Pancreas (tissue), 10 donors: Measurements from ENCODE around the gene EMILIN1. TPM values are rescaled to one million over a fixed set of nuclear protein-coding genes. Genes with fewer than 3 reads are reported as not detected.

Source experiments
- ATAC-seq, 4 donors: fragments of 200-7000 bp; cut with Tn5 transposase; one replicate each; pipeline versions ENCODE4 v1.8.0 to v1.9.1; 2020; ENCODE audit warnings: mild to moderate bottlenecking in 4 of 4, moderate library complexity in 4 of 4
- DNase-seq, 6 donors: peaks; one replicate each; pipeline ENCODE4 v3.0.0-alpha.2; 2020
- FAIRE-seq: peaks from 2 replicates; lab custom pipeline; 2012; peaks lifted over from hg19 to GRCh38; lab: Jason Lieb, UNC
- H3K27ac ChIP-seq, 4 donors: fragments of 200-600 bp; sonication (generic); 1 replicate in 3 of 4; 2 replicates in 1 of 4; pipeline versions ENCODE4 v1.5.0 to v1.8.0; 2020
- H3K27me3 ChIP-seq, 4 donors: fragments of 200-600 bp; one replicate each; pipeline ENCODE4 v1.8.0; 2021
- H3K36me3 ChIP-seq, 3 donors: fragments of 200-600 bp; sonication (generic) in 1 of 3; one replicate each; pipeline versions ENCODE4 v1.5.0 to v1.8.0; 2020 to 2021
- H3K4me1 ChIP-seq, 3 donors: fragments of 200-600 bp; one replicate each; pipeline ENCODE4 v1.8.0; 2021
- H3K4me3 ChIP-seq, 4 donors: fragments of 200-600 bp; sonication (generic) in 2 of 4; one replicate each; pipeline versions ENCODE4 v1.5.0 to v1.8.0; 2020 to 2021
- H3K9me3 ChIP-seq, 4 donors: fragments of 200-600 bp; one replicate each; pipeline ENCODE4 v1.8.0; 2021
- WGBS, 2 donors: extraction: QIAGEN DNeasy Blood & Tissue Kit; methylation state at CpG; one replicate each; pipeline ENCODE4 v1.1.7; 2013; 5-methylcytosine and 5-hydroxymethylcytosine counted together
- intact Hi-C, 3 donors: fragments of 100-400 bp; cut with DNase I; formaldehyde crosslinking; loops; one replicate each; pipeline versions ENCODE4 v1.11.1 to v1.14.2; 2022
- polyA plus RNA-seq, 2 donors: library from polyadenylated mRNA; stranded (reverse); fragments of 200-250 nt; gene quantifications; one replicate each; pipeline ENCODE4 v1.2.3, GENCODE V29; 2013
- total RNA-seq, 6 donors: library from RNA; stranded (reverse); fragmentation: NEBNext Ultra II Directional in 4 of 6; extraction: Animal tissue kit (Norgen Biotek cat#: 25700) in 4 of 6; gene quantifications; one replicate each; pipeline versions ENCODE4 v1.2.1 to v1.2.4, GENCODE V29; 2021 to 2023
- TF ChIP-seq, protein P1 (sequence below), 4 donors: fragments of 200-600 bp; sonication (generic) in 3 of 4; IDR thresholded peaks; one replicate each; pipeline versions ENCODE4 v1.5.0 to v1.8.0; 2021; ENCODE audit warnings: antibody characterized with exemption in 4 of 4
- donor health status: healthy with polysubstance abuse.
- donor health status: DM: no; HTN: no; CAD: no; lungs with moderate emphysema.
- donor health status: DM: no; HTN: no; CAD: no.
- donor health status: control.
- donor health status: control.
- donor health status: Bipolar disorder and iron deficiency.
- donor health status: DM: yes; HTN: yes; CAD: no.
- donor health status: DM: no; HTN: no; CAD: no.
- donor health status: DM: no; HTN: no; CAD: no.
- donor health status: DM: yes; HTN: yes; CAD: no.

The EMILIN1 gene
- total RNA-seq (10 to 100 TPM in 2 of 6 donors, 1 to 10 TPM in 4; 2.6 to 47.1 (median 7.3) TPM), polyA plus RNA-seq (10 to 100 TPM in 1 of 2 donors, 1 to 10 TPM in 1; 3.7 to 15.5 TPM)

- Histone ChIP-seq H3K4me3 (peak within 1 kb of the TSS in 2 of 4 donors; percentile 6 to 24), H3K27ac (no peak within 1 kb of the TSS), H3K36me3 (no peaks in the 10 kb centered on the region), H3K9me3 (no peaks in the 10 kb centered on the region), H3K27me3 (no peaks in the 10 kb centered on the region), H3K4me1 (peaks cover 0 to 8% (median 0%) of the 10 kb centered on the region in 3 donors)
- TF ChIP-seq, protein P1, sequence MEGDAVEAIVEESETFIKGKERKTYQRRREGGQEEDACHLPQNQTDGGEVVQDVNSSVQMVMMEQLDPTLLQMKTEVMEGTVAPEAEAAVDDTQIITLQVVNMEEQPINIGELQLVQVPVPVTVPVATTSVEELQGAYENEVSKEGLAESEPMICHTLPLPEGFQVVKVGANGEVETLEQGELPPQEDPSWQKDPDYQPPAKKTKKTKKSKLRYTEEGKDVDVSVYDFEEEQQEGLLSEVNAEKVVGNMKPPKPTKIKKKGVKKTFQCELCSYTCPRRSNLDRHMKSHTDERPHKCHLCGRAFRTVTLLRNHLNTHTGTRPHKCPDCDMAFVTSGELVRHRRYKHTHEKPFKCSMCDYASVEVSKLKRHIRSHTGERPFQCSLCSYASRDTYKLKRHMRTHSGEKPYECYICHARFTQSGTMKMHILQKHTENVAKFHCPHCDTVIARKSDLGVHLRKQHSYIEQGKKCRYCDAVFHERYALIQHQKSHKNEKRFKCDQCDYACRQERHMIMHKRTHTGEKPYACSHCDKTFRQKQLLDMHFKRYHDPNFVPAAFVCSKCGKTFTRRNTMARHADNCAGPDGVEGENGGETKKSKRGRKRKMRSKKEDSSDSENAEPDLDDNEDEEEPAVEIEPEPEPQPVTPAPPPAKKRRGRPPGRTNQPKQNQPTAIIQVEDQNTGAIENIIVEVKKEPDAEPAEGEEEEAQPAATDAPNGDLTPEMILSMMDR (IDR thresholded peaks at IDR 0.05): no peak
- peak in 2 of 4 donors; percentile 5 to 9 for ATAC-seq
- intact Hi-C loops: no loop called here
- WGBS, 2 donors: 56 to 58% methylated on average over 32 to 41 of the region's 41 CpGs
- FAIRE-seq: no peak
- peak in 2 of 6 donors; percentile 43 to 75 for DNase-seq
Measured at GRCh38 chr2:27078267-27079194, at the start of gene EMILIN1. EMILIN1 (plus strand) TSS chr2:27078615; CDS start chr2:27079066, 451 bp downstream.

GRCh38 chr2:27029051-27029450 is 49.4 kb upstream of the EMILIN1 start:
- peaks cover 0 to under 1% (median 0%) of the 10 kb centered on the region in 3 donors for H3K36me3 ChIP-seq
- intact Hi-C loops: loop anchor here in 1 of 3 donors (5.0 kb wide), 1 partner anchor 67 kb away; no protein-coding TSS in a partner anchor
- DNase-seq: no peak
- no peak for FAIRE-seq
- TF ChIP-seq, protein P1 (IDR thresholded peaks at IDR 0.05): no peak
- H3K4me1 ChIP-seq: peaks cover 0 to 4% (median 0%) of the 10 kb centered on the region in 3 donors
- H3K9me3 ChIP-seq: no peaks in the 10 kb centered on the region
- WGBS, 2 donors: 83 to 84% methylated on average over 2 of the region's 2 CpGs
- no peak for ATAC-seq
- no peaks in the 10 kb centered on the region for H3K27me3 ChIP-seq
- H3K4me3 ChIP-seq: no peak overlapping the region
- no peak overlapping the region for H3K27ac ChIP-seq

DNA sequence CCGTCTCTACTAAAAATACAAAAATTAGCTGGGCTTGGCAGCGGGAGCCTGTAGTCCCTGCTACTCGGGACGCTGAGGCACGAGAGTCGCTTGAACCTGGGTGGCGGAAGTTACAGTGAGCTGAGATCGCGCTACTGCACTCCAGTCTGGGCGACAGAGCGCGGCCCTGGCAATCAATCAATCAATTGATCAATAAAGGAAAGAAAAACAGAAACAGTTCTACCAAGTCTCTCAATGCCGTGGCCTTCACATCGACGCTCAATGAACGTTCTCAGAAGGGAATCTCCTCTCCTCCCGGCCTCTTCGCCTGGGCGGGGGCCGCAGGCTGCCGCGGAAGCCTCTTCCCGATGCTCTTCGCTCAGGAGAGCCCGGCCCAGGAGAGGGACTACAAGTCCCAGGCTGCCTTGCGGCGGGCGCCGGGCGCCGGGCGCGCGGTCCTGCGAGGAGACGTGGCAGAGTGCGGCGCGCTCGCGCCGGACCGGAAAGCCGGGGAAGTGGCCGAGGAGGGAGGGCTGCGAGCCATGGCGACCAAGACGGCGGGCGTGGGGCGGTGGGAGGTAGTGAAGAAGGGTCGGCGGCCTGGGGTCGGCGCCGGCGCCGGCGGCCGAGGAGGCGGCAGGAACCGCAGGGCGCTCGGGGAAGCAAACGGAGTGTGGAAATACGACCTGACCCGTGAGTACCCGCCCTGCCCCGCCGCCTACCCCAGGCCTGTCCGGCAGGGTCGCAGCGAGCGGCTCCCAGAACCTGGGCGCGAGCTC is 45.7 kb upstream of the EMILIN1 start, which contains the start of gene TMEM214:
TSS of gene TMEM214 (plus strand) at position 471 of the 758 bp plus-strand sequence. CDS start at position 522, 51 bp downstream.
- WGBS, 2 donors: 1% methylated on average over 76 of the region's 76 CpGs
- FAIRE-seq: no peak

DNA sequence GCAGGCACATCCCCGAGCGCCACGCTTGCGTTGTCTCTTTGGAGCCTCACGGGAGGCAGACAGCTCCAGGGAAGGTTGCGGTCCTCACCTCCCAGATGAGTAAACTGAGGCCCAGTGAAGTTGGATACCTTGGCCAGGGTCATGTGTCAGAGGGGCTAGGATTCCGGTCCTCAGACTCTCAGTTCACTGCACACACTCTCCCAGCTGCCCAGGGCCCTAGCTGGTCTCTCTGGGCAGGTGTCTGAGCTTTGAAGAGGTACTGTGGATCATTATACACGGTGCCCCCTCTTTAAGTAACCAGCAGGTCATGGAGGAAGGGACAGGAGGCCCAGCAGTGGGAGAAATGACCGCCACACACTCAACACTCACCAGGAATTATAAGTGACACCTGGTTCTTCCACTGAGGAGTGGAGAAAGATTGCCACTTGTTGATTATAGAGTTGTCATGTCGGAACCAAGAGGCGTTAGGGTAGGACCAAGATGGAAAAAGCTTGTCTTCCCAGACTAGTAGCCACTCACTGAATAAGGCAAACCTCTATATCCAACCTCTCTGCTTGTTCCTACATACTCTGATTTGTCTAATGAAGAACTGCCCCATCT is 45.1 kb upstream of the EMILIN1 start:
- Histone ChIP-seq H3K4me3 (peak overlapping the region; percentile 77 to 97 (median 84)), H3K27ac (peak overlapping the region; percentile 66 to 79 (median 70)), H3K9me3 (no peaks in the 10 kb centered on the region), H3K4me1 (peaks cover 0 to 13% (median 7%) of the 10 kb centered on the region in 3 donors), H3K36me3 (peaks cover 1 to 34% (median 30%) of the 10 kb centered on the region in 3 donors), H3K27me3 (no peaks in the 10 kb centered on the region)
- peak; percentile 6 to 15 (median 13) for ATAC-seq
- TF ChIP-seq, protein P1 (IDR thresholded peaks at IDR 0.05): no peak
- no peak for DNase-seq
- FAIRE-seq: no peak
- intact Hi-C loops: no loop called here
- WGBS, 2 donors: 4% methylated on average over 11 of the region's 11 CpGs

More for the DNA sequence above, 45.7 kb upstream of the EMILIN1 start, which contains the start of gene TMEM214:
- Histone ChIP-seq H3K9me3 (no peaks in the 10 kb centered on the region), H3K27me3 (no peaks in the 10 kb centered on the region), H3K27ac (peak within 1 kb of the TSS; percentile 66 to 79 (median 70)), H3K4me3 (peak within 1 kb of the TSS; percentile 77 to 97 (median 84)), H3K36me3 (peaks cover 0 to 27% (median 23%) of the 10 kb centered on the region in 3 donors), H3K4me1 (peaks cover 0 to 13% (median 7%) of the 10 kb centered on the region in 3 donors)
- TF ChIP-seq, protein P1 (IDR thresholded peaks at IDR 0.05): no peak
- intact Hi-C loops: no loop called here
- ATAC-seq (peak; percentile 98 to 99 (median 98)), DNase-seq (peak; percentile 84 to 97 (median 90))
